ENCODE measurements around the gene WDR6. TPM values are rescaled to one million over a fixed set of nuclear protein-coding genes. Genes with fewer than 3 reads are reported as not detected.

WDR6 gene
- total RNA-seq, 1 experiment from 2014 or later: 88.5 TPM

DNA sequence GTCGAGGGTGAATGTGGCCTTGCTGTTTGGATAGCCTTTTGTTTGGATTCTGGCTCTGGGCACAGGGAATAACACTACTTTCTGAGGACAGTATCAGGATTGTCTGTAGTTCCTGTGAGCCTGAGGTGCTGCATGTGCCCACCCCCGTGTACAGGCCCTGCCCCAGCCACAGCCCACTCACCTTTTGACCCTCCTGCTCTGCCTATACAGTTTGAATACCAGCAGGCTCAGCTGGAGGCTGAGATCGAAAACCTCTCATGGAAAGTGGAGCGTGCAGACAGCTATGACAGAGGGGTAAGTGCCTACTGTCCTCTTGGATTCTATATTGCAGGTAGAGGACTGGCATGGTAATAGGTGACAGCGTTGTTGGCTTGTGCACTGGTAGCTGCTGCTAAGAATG lies 24.5 kb upstream of the WDR6 start:
- ChIA-PET CTCF (no interaction called here), POLR2A (ENCODE audit: low non-redundant PET) (no interaction called here)
- Histone ChIP-seq H3K27ac (ENCODE audit: low read depth, low read length, poor library complexity, severe bottlenecking) (no peak overlapping the region), H3K4me3 (ENCODE audit: low read depth, low read length, poor library complexity, severe bottlenecking) (no peak overlapping the region), H3K36me3 (ENCODE audit: insufficient read depth, low read length, poor library complexity, severe bottlenecking) (peaks cover 5% of the 10 kb centered on the region), H3K4me1 (ENCODE audit: insufficient read depth, low read length, poor library complexity, severe bottlenecking) (no peaks in the 10 kb centered on the region), H3K9me3 (ENCODE audit: low read depth, low read length, poor library complexity, severe bottlenecking) (no peaks in the 10 kb centered on the region), H3K27me3 (replicated peaks; ENCODE audit: insufficient read depth, low read depth, low read length, poor library complexity) (no peaks in the 10 kb centered on the region)
- DNase-seq (ENCODE audit: low spot score): no peak
- intact Hi-C loops (cut with micrococcal nuclease; ENCODE audit: unreplicated experiment): no loop called here
- no TSS peak for BruUV-seq (replicated peaks)
- TF ChIP-seq CTCF (conservative IDR thresholded peaks at IDR 0.05; ENCODE audit: low read depth, low read length) (no peak), EZH2 (IDR thresholded peaks at IDR 0.05; ENCODE audit: borderline replicate concordance, low read depth, low read length, poor library complexity, severe bottlenecking) (no peak)

- ChIA-PET CTCF (no interaction called here), POLR2A (ENCODE audit: low non-redundant PET) (no interaction called here)
These were observed 24.1 kb upstream of the WDR6 start for GRCh38 chr3:48983096-48983495.

DNA sequence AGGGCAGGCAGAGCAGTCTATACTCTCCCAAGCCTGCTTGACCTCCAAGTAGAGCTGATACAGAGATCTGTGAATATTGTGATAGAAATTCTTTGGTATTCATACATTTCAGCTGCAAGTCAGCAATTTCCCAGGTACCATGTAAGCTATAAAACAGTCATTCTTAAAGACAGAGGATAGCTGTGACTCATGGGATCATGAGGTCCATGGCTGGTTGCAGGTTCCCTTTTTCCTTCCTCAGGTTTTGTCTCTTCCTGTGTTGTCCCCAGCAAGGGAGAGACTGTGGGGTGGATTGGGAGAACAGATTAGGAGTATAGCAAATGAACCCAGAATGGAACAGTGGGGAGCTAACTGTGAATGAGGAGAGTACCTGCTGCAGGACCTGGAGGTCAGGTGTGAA lies 22.5 kb upstream of the WDR6 start:
- intact Hi-C loops (cut with micrococcal nuclease; ENCODE audit: unreplicated experiment): loop anchor here (5.0 kb wide), 1 partner anchor 463 kb away; no protein-coding TSS in a partner anchor
- Histone ChIP-seq H3K4me1 (ENCODE audit: insufficient read depth, low read length, poor library complexity, severe bottlenecking) (peaks cover 3% of the 10 kb centered on the region), H3K27me3 (replicated peaks; ENCODE audit: insufficient read depth, low read depth, low read length, poor library complexity) (no peaks in the 10 kb centered on the region), H3K9me3 (ENCODE audit: low read depth, low read length, poor library complexity, severe bottlenecking) (no peaks in the 10 kb centered on the region), H3K4me3 (ENCODE audit: low read depth, low read length, poor library complexity, severe bottlenecking) (no peak overlapping the region), H3K36me3 (ENCODE audit: insufficient read depth, low read length, poor library complexity, severe bottlenecking) (peaks cover 5% of the 10 kb centered on the region), H3K27ac (ENCODE audit: low read depth, low read length, poor library complexity, severe bottlenecking) (no peak overlapping the region)
- CTCF ChIA-PET: no interaction called here
- POLR2A ChIA-PET (ENCODE audit: low non-redundant PET): no interaction called here
- DNase-seq (ENCODE audit: low spot score): no peak
- TF ChIP-seq EZH2 (IDR thresholded peaks at IDR 0.05; ENCODE audit: borderline replicate concordance, low read depth, low read length, poor library complexity, severe bottlenecking) (no peak), CTCF (conservative IDR thresholded peaks at IDR 0.05; ENCODE audit: low read depth, low read length) (no peak)
- no TSS peak for BruUV-seq (replicated peaks)

More at GRCh38 chr3:48983096-48983495, 24.1 kb upstream of the WDR6 start:
- Histone ChIP-seq H3K4me1 (ENCODE audit: insufficient read depth, low read length, poor library complexity, severe bottlenecking) (no peaks in the 10 kb centered on the region), H3K9me3 (ENCODE audit: low read depth, low read length, poor library complexity, severe bottlenecking) (no peaks in the 10 kb centered on the region), H3K27ac (ENCODE audit: low read depth, low read length, poor library complexity, severe bottlenecking) (no peak overlapping the region), H3K4me3 (ENCODE audit: low read depth, low read length, poor library complexity, severe bottlenecking) (no peak overlapping the region), H3K36me3 (ENCODE audit: insufficient read depth, low read length, poor library complexity, severe bottlenecking) (peaks cover 5% of the 10 kb centered on the region), H3K27me3 (replicated peaks; ENCODE audit: insufficient read depth, low read depth, low read length, poor library complexity) (no peaks in the 10 kb centered on the region)
- no peak for DNase-seq (ENCODE audit: low spot score)
- TF ChIP-seq CTCF (conservative IDR thresholded peaks at IDR 0.05; ENCODE audit: low read depth, low read length): no peak
- no peak for TF ChIP-seq EZH2 (IDR thresholded peaks at IDR 0.05; ENCODE audit: borderline replicate concordance, low read depth, low read length, poor library complexity, severe bottlenecking)
- no TSS peak for BruUV-seq (replicated peaks)
- intact Hi-C loops (cut with micrococcal nuclease; ENCODE audit: unreplicated experiment): no loop called here

Data from A673 (cell line).